Ureter (tissue), 1 donor: ENCODE data around the gene FAM111A. TPM values are rescaled to one million over a fixed set of nuclear protein-coding genes. Genes with fewer than 3 reads are reported as not detected.

Source experiments
- DNase-seq: peaks from one replicate; pipeline ENCODE4 v3.0.0-alpha.2; 2020; ENCODE audit warnings: low spot score
- total RNA-seq: library from RNA; stranded (reverse); gene quantifications from one replicate; pipeline ENCODE4 v1.2.4, GENCODE V29; 2023
- donor health status: DM: yes; HTN: yes; CAD: no.

FAM111A gene
- total RNA-seq, 1 donor from 2014 or later: 42.8 TPM

- no peak for DNase-seq
Observed at GRCh38 chr11:59141673-59142460, 789 bp upstream of the FAM111A start.

- DNase-seq: no peak
Observed at GRCh38 chr11:59144096-59144495, 1.4 kb downstream of the FAM111A start.

GRCh38 chr11:59144579-59145345, 2.1 kb downstream of the FAM111A start:
- peak; percentile 81 for DNase-seq

GRCh38 chr11:59145534-59145933, 2.9 kb downstream of the FAM111A start:
- DNase-seq: no peak

GRCh38 chr11:59151761-59152160, 9.1 kb downstream of the FAM111A start:
- DNase-seq: no peak

- no peak for DNase-seq
Observed at GRCh38 chr11:59152312-59152951, 9.8 kb downstream of the FAM111A start.

- DNase-seq: no peak
Observed at GRCh38 chr11:59154610-59155009, 12.0 kb downstream of the FAM111A start.

- no peak for DNase-seq
Observed at GRCh38 chr11:59157433-59157832, 14.8 kb downstream of the FAM111A start.

GRCh38 chr11:59158206-59159068, 15.8 kb downstream of the FAM111A start:
- DNase-seq: peak; percentile 57

GRCh38 chr11:59164028-59164427, 21.4 kb downstream of the FAM111A start:
- DNase-seq: no peak

GRCh38 chr11:59171508-59172322, 29.1 kb downstream of the FAM111A start, which contains the start of gene DTX4:
Gene DTX4 (plus strand): TSS chr11:59172132. CDS start chr11:59172596, 464 bp downstream.
- DNase-seq: peak; percentile 95

GRCh38 chr11:59172345-59173079, 29.9 kb downstream of the FAM111A start:
- peak; percentile 72 for DNase-seq

GRCh38 chr11:59173080-59173963, 30.7 kb downstream of the FAM111A start:
- DNase-seq: peak; percentile 66

GRCh38 chr11:59173964-59174663, 31.5 kb downstream of the FAM111A start:
- DNase-seq: peak; percentile 89

- no peak for DNase-seq
Observed at GRCh38 chr11:59174664-59175033, 32.0 kb downstream of the FAM111A start.

- DNase-seq: no peak
Observed at GRCh38 chr11:59175091-59175501, 32.4 kb downstream of the FAM111A start.

GRCh38 chr11:59176330-59176729, 33.7 kb downstream of the FAM111A start:
- DNase-seq: no peak

- DNase-seq: no peak
Observed at GRCh38 chr11:59178402-59178801, 35.7 kb downstream of the FAM111A start.
